ENCODE measurements around the gene C10orf53.

DNA sequence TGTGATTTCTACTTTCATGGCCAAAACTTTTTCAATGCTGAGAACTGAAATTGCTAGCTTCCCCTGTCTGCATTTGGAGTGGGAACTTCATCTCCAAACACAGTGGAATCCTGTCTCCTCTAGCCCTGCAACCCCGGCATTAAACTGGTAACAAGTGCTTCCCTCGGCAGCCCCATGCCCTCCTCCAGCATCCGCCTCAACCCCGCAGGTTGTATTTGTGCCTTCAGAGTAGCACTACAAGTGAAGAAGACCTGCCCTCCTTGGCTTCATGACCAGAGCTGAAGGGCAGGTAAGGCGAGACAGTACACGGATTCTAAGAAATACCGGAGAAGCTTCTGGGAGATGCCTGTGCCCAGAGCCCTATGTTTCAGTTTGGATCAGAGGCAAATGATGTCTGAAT lies 16.9 kb downstream of the C10orf53 start:
- TF ChIP-seq, protein P1, sequence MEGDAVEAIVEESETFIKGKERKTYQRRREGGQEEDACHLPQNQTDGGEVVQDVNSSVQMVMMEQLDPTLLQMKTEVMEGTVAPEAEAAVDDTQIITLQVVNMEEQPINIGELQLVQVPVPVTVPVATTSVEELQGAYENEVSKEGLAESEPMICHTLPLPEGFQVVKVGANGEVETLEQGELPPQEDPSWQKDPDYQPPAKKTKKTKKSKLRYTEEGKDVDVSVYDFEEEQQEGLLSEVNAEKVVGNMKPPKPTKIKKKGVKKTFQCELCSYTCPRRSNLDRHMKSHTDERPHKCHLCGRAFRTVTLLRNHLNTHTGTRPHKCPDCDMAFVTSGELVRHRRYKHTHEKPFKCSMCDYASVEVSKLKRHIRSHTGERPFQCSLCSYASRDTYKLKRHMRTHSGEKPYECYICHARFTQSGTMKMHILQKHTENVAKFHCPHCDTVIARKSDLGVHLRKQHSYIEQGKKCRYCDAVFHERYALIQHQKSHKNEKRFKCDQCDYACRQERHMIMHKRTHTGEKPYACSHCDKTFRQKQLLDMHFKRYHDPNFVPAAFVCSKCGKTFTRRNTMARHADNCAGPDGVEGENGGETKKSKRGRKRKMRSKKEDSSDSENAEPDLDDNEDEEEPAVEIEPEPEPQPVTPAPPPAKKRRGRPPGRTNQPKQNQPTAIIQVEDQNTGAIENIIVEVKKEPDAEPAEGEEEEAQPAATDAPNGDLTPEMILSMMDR (IDR thresholded peaks at IDR 0.05; ENCODE audit: borderline replicate concordance, extremely low read depth, low read length, poor library complexity, severe bottlenecking): no peak
- TF ChIP-seq EZH2 (IDR thresholded peaks at IDR 0.05; ENCODE audit: borderline replicate concordance, low read depth, low read length, severe bottlenecking): no peak

Data from DND-41 (cell line).